DMS114 treated with DMSO at 0.1 percent for 48 hours (cell line): ENCODE measurements around the gene PITPNM3.

Experiments used
- DNase-seq: peaks from one replicate; lab custom pipeline; 2025; ENCODE audit not compliant: unreplicated experiment; lab: John Stamatoyannopoulos, UW

Gene PITPNM3

DNA sequence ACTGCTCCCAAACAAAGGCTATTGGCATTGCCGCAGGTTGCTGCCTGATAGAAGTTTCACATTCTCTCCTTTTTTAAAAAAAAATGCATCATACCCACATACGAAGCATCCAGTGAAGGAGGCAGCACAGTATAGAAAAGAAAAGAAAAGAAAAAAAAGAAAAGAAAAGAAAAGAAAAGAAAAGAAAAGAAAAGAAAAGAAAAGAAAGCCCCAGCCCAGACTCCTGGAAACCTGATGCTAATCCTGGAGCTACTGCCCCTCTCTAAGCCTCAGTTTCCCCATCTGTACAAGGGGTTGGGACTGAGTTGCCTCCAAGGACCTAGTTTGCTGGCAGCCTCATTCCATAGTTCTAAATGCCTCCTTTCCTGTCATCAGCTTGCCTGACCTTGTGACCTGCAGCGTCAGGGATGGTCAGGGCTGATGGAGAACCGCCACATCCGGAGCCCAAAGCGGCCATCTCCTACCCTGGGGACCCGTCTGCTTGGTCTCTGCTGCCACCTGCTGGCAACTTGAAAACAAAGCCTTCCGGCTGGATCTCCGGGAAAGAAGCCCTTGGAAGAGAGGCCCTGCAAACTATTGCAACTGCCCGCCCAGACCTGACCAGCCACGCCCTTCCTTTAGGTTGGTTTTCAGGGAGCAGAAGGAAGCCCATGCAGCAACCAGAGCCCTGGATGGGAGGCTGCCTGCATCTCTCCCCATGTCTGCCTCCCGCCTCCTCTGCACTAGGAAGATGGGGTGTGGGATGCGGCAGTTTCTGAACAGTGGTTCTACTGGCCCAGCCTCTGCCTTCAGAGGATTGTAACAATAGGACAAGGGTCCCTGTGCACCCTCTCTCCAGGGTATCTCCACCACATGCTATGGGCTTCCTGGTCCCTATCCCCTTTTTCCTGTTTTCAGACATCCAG, 134.4 kb downstream of the PITPNM3 start:
- DNase-seq = peak; percentile 71

DNA sequence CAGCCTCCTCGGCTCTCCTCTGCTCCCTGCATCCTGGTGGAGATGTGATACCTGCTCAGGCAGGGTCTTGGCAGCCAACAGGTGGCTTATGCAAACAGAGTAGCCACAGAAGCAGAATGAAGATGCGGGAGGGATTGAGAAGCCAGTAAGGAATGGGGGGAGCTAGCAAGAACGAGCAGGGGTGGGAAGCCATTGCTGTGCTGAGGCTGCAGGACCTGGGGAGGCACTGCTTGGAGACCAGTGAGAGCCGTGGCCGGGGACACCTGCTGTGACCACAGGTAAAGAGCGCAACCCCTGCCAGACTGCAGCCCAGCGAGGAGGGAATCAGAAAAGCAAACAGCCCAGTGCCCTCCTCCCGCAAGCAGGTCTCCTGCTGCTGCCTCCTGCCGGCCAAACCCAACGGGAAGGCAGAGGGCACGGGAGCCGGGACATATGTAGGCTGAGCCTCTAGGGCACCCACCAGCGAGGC, 136.1 kb downstream of the PITPNM3 start:
- DNase-seq = no peak

DNA sequence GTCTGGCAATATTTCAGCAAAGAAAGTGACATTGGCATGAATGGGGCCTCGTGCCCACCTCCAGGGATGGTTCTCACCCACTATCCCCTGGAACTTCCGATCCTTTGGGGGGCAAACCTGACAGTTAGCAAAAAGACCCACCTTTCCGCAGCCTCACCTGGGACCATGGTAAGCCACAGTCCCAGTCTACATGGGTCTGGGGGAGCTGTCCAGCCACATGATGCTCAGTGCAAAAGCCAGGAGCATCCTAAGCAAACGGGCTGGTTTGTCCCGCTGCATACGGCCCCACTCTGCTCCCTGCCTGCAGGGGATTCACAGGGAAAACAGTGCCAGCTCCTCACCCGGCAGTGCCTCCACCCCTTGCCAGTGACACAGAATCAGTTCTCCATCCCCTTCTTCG, 140.7 kb downstream of the PITPNM3 start:
- DNase-seq = no peak

DNA sequence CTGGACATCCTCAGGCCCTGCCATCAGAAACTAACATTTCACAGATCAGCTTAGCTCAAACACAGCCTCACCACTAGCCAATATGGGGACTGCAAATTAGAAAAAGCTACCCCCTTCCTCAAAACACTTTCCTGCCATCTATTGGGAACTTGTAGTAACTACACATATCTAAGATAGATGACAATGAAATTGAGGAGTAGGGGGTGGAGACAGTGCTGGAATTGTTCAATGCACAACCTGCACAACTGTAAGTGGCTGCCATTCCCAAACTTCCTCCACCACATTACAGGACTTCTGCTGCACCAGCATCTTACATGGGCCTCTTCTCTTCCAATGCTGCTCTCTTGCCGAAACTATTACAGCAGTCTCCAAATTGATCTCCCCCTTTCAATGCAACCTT, 143.3 kb downstream of the PITPNM3 start:
- DNase-seq = peak; percentile 53

DNA sequence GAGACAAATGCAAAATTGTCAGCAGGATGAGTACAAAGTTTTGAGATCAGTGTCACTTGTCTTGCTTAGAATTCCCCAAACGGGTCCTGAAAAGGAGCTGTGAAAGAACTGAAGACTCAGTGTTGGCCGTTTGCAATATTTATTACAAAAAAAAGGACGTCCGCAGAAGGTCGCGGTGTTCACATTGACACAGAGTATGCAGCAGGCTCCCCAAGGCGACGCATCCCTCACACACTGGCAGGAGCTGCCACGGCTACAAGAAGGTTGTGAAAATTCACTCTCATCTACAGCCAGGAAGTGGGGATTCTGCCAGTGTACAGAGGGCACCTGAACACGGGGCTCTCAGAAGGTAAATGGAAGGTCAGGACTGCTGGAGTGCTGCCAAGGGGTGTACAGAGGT, 147.6 kb downstream of the PITPNM3 start:
- no peak for DNase-seq

DNA sequence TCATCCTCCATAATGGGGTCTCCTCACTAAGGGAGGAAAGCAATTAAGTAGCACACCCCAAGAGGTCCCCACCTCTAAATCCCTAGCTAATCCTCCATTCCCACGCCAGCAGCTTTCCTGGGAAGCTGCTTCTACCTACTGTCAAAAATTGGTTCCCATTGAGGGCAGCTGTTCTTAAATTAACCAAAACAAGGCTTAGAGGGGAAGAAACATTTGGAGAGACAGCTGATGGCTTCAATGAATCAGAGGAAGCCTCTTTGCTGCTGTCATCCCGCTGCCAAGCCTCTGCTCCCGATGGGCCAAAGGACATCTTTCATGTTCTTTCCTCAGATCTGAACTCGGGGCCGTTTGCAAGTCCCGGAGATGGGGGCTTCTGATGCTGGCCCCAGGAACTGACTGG, 148.1 kb downstream of the PITPNM3 start:
- no peak for DNase-seq

DNA sequence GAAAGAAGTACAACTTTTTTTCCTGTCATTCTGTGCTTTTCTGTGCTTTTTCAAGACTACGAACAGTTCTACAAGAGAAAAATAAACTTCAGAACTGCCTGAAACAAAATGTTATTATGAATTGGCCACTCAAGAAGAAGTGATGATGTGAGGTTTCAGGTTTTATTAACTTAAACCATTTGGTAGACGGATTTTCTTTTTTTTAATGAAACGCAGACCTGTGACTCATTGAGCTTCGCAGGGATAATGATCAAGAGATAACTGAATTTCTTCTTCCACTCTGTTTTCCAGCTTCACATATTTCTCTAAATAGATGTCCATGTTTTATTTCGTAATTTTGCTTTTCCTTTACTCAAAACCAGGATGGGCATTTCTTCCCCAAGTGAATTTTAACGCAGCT, 154.1 kb downstream of the PITPNM3 start:
- no peak for DNase-seq
